Smooth muscle cell (in vitro differentiated cells): ENCODE measurements around the gene PDE2A. TPM values are rescaled to one million over a fixed set of nuclear protein-coding genes. Genes with fewer than 3 reads are reported as not detected.

Experiments used
- DNase-seq: peaks from one replicate; lab custom pipeline; 2025; ENCODE audit not compliant: unreplicated experiment; lab: John Stamatoyannopoulos, UW
- H2AFZ ChIP-seq: fragments of 200-600 bp; sonication (generic); 2 replicates; pipeline ENCODE4 v1.6.0; 2016; ENCODE audit warnings: antibody characterized with exemption, low read depth, mild to moderate bottlenecking
- H3F3A ChIP-seq: fragments of 200-600 bp; sonication (generic); 2 replicates; pipeline ENCODE4 v1.6.0; 2017; ENCODE audit warnings: antibody characterized with exemption, low read depth
- H3K27ac ChIP-seq: fragments of 200-600 bp; sonication (generic); 2 replicates; pipeline ENCODE4 v1.5.1; 2016; ENCODE audit warnings: low read depth, mild to moderate bottlenecking
- H3K27me3 ChIP-seq: fragments of 200-600 bp; sonication (generic); 2 replicates; pipeline ENCODE4 v1.6.1; 2016; ENCODE audit warnings: low read depth, mild to moderate bottlenecking
- H3K36me3 ChIP-seq: fragments of 200-600 bp; sonication (generic); 2 replicates; pipeline ENCODE4 v1.5.1; 2016; ENCODE audit warnings: low read depth
- H3K4me1 ChIP-seq: fragments of 200-600 bp; sonication (generic); 2 replicates; pipeline ENCODE4 v1.5.1; 2016; ENCODE audit warnings: low read depth
- H3K4me2 ChIP-seq: fragments of 200-600 bp; sonication (generic); 2 replicates; pipeline ENCODE4 v1.6.0; 2016; ENCODE audit warnings: mild to moderate bottlenecking
- H3K4me3 ChIP-seq: fragments of 200-600 bp; sonication (generic); 2 replicates; pipeline ENCODE4 v1.5.1; 2016; ENCODE audit warnings: mild to moderate bottlenecking
- H3K79me2 ChIP-seq: fragments of 200-600 bp; sonication (generic); 2 replicates; pipeline ENCODE4 v1.6.0; 2016; ENCODE audit warnings: low read depth, mild to moderate bottlenecking
- H3K9ac ChIP-seq: fragments of 200-600 bp; sonication (generic); 2 replicates; pipeline ENCODE4 v1.6.0; 2016; ENCODE audit warnings: low read depth
- H3K9me3 ChIP-seq: fragments of 200-600 bp; sonication (generic); replicated peaks from 2 replicates; pipeline ENCODE4 v1.5.1; 2016; ENCODE audit warnings: low read depth
- H4K20me1 ChIP-seq: fragments of 200-600 bp; sonication (generic); 2 replicates; pipeline ENCODE4 v1.6.0; 2016; ENCODE audit warnings: low read depth
- WGBS: methylation state at CpG from one replicate; pipeline ENCODE4 v1.1.7; 2016; ENCODE audit warnings: low lambda C conversion rate; 5-methylcytosine and 5-hydroxymethylcytosine counted together
- polyA plus RNA-seq: library from polyadenylated mRNA; unstranded; fragments of >200 nt; fragmentation: Nextera tagmentation; extraction: Ambion mirVana; gene quantifications from 2 replicates; pipeline ENCODE4 v1.2.1, GENCODE V29; 2016
- total RNA-seq: library from RNA; depleted of rRNA; stranded (reverse); fragments of >200 nt; gene quantifications from 2 replicates; pipeline ENCODE4 v1.2.3, GENCODE V29; 2014
- TF ChIP-seq, protein P1 (sequence below): fragments of 200-600 bp; sonication (generic); IDR thresholded peaks from 2 replicates; pipeline ENCODE4 v1.5.1; 2017; ENCODE audit warnings: borderline replicate concordance, mild to moderate bottlenecking, antibody characterized with exemption; ENCODE audit not compliant: insufficient read depth, poor library complexity, severe bottlenecking

The PDE2A gene
- total and polyA plus RNA-seq, 2 experiments from 2014 or later, result 1.0 TPM; not detected in 1

DNA sequence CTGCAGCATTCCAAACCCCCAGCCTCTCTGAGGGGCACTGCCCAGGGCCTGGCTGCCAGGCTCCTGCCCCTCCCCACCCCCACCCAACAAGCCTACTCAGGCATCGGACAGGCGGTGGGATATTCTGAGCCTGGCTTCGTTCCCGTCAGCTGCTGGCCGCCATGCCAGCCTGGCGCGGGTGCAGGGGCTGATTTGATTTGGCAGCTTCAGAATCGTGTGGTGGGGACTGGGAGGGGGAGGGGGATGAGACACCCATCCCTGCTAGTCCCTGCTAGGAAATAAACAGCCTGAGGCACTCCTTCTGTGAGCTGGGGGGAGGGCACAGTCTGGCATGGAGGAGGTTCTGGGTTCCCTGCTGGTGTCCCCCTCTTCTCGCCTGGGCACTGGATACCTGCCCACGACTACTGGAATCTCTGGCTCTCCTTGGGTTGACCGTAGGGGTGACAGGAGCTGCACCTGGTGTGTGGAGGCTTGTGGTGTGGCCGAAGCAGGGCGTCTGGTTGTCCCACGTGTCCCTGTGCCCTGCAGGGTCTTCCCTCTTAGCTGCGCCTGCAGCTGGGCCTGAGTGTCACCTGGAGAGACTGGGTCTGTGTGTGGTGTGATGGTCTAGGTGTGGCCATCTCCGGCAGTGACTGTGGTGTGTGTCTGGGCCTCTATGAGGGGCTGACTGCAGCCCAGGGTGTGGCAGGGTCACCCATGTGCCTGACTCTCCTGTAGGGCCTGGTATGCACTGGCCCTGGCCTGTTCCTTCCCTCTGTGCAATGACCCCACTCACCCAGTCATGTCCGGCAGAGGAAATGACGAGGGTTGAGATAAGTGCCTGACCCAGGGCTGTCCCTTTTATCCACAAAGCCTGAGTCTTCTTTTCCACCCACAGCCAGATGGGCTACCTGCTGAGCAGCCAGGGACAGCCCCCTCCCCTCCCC lies 42.2 kb downstream of the PDE2A start:
- Histone ChIP-seq H3K9me3 (no peaks in the 10 kb centered on the region), H3K36me3 (no peaks in the 10 kb centered on the region), H3K9ac (no peak overlapping the region), H3F3A (no peaks in the 10 kb centered on the region), H3K4me2 (no peak overlapping the region), H3K27ac (no peak overlapping the region), H2AFZ (no peak overlapping the region), H3K79me2 (no peaks in the 10 kb centered on the region), H3K4me3 (no peak overlapping the region), H3K27me3 (no peaks in the 10 kb centered on the region), H4K20me1 (no peaks in the 10 kb centered on the region), H3K4me1 (no peaks in the 10 kb centered on the region)
- no peak for DNase-seq
- TF ChIP-seq, protein P1, sequence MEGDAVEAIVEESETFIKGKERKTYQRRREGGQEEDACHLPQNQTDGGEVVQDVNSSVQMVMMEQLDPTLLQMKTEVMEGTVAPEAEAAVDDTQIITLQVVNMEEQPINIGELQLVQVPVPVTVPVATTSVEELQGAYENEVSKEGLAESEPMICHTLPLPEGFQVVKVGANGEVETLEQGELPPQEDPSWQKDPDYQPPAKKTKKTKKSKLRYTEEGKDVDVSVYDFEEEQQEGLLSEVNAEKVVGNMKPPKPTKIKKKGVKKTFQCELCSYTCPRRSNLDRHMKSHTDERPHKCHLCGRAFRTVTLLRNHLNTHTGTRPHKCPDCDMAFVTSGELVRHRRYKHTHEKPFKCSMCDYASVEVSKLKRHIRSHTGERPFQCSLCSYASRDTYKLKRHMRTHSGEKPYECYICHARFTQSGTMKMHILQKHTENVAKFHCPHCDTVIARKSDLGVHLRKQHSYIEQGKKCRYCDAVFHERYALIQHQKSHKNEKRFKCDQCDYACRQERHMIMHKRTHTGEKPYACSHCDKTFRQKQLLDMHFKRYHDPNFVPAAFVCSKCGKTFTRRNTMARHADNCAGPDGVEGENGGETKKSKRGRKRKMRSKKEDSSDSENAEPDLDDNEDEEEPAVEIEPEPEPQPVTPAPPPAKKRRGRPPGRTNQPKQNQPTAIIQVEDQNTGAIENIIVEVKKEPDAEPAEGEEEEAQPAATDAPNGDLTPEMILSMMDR, result no peak
- 83% methylated on average over 17 of the region's 18 CpGs for WGBS

DNA sequence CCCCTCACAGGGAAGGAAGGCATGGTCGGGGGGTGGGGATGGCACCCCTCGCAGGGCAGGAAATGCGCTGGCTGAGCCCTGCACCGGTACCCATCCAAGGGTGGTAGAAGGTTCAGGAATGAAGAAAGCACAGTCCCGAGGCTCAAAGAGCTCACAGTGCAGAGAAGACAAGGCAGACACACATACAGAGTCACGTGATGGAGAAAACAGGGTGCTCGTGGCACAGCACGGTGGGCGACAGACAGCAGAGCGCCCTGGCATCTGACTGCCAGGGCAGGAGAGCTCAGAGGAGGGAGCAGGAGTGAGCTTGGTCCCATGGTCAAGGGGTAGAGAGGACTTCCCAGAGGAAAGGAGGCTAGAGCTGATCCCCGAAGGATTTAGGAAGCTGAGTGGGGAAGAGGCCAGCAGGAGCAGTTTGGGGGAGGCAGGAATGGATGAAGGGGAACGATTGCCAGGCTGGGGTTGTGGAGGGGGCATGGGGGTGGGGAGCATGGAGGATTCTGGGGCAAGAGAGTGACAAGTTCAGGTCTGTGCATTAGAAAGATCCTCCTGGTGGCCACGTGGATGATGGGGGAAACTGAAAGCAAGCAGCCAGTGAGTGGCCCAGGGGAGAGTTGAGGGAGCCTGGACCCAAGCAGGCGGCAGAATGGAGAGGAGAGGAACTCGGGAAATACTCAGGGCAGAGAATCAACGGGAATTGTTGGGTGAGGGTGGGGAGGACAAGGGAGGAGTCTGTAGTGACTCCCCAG lies 43.9 kb downstream of the PDE2A start:
- 78% methylated on average over 16 of the region's 16 CpGs for WGBS
- no peak for DNase-seq
- Histone ChIP-seq H3K36me3 (no peaks in the 10 kb centered on the region), H3K9me3 (no peaks in the 10 kb centered on the region), H3K79me2 (no peaks in the 10 kb centered on the region), H3K4me3 (no peak overlapping the region), H3K4me1 (no peaks in the 10 kb centered on the region), H3K4me2 (no peak overlapping the region), H2AFZ (no peak overlapping the region), H3K27me3 (no peaks in the 10 kb centered on the region), H3K9ac (no peak overlapping the region), H3F3A (no peaks in the 10 kb centered on the region), H4K20me1 (no peaks in the 10 kb centered on the region), H3K27ac (no peak overlapping the region)
- TF ChIP-seq, protein P1, result no peak

DNA sequence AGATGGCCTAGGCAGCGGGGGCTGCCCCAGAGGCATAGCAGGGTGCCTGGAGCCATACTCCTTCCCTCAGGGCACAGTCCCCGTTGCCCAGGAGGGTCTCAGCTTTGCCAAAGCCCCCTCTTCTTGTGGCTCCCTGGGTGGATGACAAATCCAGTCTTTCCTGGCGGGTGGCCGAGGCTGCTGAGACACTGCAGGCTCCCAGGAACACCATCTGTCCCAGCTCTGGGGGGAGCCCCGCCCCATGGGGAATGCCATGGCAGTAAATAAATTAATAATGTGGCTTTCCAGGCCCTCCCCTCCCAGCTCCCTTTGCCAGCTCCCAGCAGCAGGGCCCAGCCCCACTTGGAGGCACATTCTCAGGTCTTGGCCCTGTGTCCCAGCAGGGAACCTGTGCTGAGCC lies 45.0 kb downstream of the PDE2A start:
- Histone ChIP-seq H3K4me1 (no peaks in the 10 kb centered on the region), H3K9ac (no peak overlapping the region), H3K27me3 (no peaks in the 10 kb centered on the region), H3K4me3 (no peak overlapping the region), H3K36me3 (no peaks in the 10 kb centered on the region), H3K79me2 (no peaks in the 10 kb centered on the region), H3K4me2 (no peak overlapping the region), H3K9me3 (no peaks in the 10 kb centered on the region), H2AFZ (no peak overlapping the region), H4K20me1 (no peaks in the 10 kb centered on the region), H3K27ac (no peak overlapping the region), H3F3A (no peaks in the 10 kb centered on the region)
- DNase-seq, result no peak
- TF ChIP-seq, protein P1, result no peak
- 84% methylated on average over 5 of the region's 5 CpGs for WGBS
